H7 (cell line): ENCODE measurements around the gene ZNF91. TPM values are rescaled to one million over a fixed set of nuclear protein-coding genes. Genes with fewer than 3 reads are reported as not detected.
"Not testable (repeated sequence)": the region's sequence is repeated elsewhere in the genome, so short reads cannot be mapped to it uniquely, and the experiment has no call there.

ENCODE experiments used
- DNase-seq: peaks from one replicate; pipeline ENCODE4 v3.0.0; 2012
- H3K27me3 ChIP-seq: 2 replicates; pipeline ENCODE4 v1.6.0; 2011; ENCODE audit warnings: mild to moderate bottlenecking, low read length; ENCODE audit not compliant: control insufficient read depth, insufficient read depth
- H3K36me3 ChIP-seq: replicated peaks from 2 replicates; pipeline ENCODE4 v1.5.1; 2011; ENCODE audit warnings: low read length; ENCODE audit not compliant: control insufficient read depth, insufficient read depth
- H3K4me3 ChIP-seq: 2 replicates; pipeline ENCODE4 v1.5.1; 2011; ENCODE audit warnings: low read depth, mild to moderate bottlenecking, control low read depth, low read length, moderate library complexity; ENCODE audit not compliant: insufficient read depth
- total RNA-seq: library from RNA; depleted of rRNA; stranded (reverse); fragments of >200 nt; shearing (Covaris generic); gene quantifications from 2 replicates; pipeline ENCODE4 v1.2.3, GENCODE V29; 2014

Gene ZNF91
- total RNA-seq, 1 experiment from 2014 or later, result 18.2 TPM

DNA sequence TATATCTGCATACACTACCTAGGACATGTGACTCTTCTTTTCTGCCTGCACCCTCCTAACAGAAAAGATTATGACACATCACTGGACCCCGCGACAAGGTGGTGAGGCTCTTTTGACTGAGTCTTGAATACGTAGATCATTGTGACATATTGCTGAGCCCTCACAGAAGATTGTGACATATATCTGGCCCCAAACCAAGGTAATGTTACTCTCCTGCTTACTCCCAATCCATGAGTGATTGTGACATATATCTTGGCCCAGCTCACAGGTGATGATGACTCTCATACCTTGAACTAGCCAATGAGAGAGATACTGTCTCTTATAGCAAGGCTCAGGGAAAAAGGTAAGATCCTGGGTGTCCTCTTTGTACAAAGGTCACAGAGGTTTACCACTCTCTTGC lies 75.7 kb downstream of the ZNF91 start:
- not testable (repeated sequence) for H3K27me3 ChIP-seq, H3K4me3 ChIP-seq, DNase-seq, H3K36me3 ChIP-seq

DNA sequence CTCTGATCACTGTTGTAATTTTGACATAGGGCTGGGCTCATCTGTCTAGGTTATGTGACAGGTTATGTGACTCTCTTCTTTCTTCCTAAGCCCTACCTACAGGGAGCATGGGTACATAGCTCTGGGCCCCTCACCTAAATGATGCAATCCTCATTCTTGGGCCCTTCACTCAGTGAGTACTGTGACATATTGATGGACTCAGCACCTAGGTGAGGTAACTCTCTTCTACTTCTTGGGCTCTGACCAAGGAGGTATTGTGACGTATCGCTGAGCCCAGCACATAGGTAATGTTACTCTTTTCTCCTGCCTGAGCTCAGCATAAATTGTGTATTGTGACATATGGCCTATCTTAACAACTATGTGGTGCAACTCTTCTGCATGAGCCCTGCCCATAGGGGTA lies 76.3 kb downstream of the ZNF91 start:
- H3K27me3 ChIP-seq, H3K4me3 ChIP-seq, DNase-seq, H3K36me3 ChIP-seq: not testable (repeated sequence)

DNA sequence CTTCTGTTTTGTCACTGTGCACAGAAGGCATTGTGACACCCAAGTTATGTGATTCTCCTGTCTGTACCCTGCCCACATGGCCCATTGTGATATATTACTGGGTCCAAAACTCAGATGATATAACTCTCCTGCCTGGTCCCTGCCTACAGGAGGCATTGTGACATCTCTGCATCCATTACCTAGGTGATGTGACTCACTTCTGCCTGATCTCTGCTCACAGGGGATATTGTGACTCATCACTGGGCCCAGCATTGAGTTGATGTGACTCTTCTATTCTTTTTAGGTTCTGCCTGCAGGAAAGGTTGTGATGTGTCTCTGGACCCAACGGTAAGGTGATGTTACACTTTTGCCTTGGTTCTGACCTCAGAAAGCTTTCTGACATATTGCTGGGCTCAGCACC lies 77.1 kb downstream of the ZNF91 start:
- DNase-seq, result no peak
- Histone ChIP-seq H3K36me3 (no peaks in the 10 kb centered on the region), H3K4me3 (no peak overlapping the region), H3K27me3 (no peaks in the 10 kb centered on the region)

DNA sequence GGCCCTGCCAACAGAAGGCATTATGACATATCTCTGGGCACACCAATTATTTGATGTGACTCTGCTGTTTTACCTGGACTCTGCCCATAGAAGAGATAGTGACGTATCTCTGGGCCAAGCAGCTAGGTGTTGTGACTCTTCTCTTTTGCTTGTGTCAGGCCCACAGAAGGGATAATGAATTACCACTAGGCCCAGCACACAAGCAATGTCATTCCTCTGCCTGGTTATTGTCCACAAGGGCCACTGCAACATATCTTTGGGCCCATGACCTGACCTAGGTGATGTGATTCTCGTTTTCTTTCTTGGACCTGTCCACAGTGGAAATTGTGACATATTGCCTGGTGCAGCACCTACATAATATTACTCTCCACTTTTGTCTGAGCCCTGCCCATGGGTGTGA lies 80.0 kb downstream of the ZNF91 start:
- H3K36me3 ChIP-seq, result no peaks in the 10 kb centered on the region
- H3K27me3 ChIP-seq, result no peaks in the 10 kb centered on the region
- no peak for DNase-seq
- H3K4me3 ChIP-seq, result no peak overlapping the region

DNA sequence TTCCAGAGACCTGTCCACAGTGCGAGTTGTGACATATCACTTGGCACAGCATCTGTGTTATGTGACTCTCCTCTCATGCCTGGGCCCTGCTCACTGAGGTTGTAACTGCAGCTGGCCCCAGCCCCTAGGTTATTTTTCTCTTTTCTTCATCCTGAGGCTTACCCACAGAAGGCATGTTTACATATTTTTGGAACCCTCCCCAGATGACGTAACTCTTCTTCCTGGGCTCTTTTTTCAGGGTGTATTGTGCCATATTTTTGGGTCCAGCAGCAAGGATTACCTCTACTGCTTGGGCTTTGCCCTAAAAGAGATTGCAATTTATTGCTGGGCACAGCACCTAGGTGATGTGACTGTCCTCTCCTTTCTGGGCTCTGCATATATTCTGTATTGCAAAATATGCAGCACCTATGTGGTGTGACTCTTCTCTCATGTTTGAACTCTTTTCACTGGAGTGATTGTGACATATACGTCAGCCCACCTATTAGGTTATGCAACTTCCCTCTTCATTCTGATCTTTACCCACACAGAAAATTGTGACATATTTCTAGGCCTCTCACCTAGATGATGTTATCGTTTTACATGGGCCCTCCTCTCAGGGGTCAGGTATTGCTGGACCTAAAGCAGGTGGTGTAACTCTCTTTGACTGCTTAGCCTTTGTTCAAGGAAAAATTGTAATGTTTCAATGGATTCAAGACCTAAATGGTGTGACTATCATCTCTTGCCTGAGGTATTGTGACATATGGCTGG lies 80.6 kb downstream of the ZNF91 start:
- DNase-seq, result no peak
- Histone ChIP-seq H3K36me3 (no peaks in the 10 kb centered on the region), H3K27me3 (no peaks in the 10 kb centered on the region), H3K4me3 (no peak overlapping the region)

DNA sequence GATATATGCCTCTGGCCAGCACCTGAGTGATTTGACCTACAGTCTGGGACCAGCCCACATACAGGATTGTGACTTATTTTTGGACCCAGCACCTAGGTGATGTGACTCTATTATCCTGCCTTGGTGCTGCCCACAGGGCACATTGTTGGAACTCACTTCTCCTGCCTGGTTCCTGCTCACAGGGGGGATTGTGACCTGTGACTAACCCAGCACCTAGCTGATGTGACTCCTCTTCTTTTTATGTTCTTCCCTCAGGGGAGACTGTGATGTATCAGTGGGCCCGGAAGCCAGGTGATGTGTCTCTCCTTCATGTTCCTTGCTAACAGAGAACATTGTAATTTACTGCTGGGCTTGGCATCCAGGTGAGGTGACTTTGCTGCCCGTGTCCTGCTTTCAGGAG lies 82.1 kb downstream of the ZNF91 start:
- Histone ChIP-seq H3K27me3 (no peaks in the 10 kb centered on the region), H3K4me3 (no peak overlapping the region), H3K36me3 (no peaks in the 10 kb centered on the region)
- no peak for DNase-seq

DNA sequence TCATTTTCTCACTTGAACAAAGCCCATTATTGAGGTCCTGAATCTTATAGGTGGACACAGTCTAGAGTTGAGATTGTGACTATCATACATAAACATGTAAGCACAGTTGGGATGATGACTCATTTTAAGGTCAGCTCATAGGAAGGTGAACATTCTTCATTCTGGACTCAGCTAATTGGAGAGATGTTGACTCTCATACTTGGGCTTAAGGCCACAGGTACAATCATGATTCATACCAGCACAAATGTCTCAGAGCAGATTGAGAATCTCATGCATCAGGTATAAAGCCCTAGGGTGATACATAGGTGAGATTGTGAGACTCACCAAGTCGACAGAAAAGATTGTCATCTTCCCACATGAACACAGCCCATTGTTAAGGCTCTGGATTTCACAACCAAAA lies 82.8 kb downstream of the ZNF91 start:
- H3K36me3 ChIP-seq, result no peaks in the 10 kb centered on the region

DNA sequence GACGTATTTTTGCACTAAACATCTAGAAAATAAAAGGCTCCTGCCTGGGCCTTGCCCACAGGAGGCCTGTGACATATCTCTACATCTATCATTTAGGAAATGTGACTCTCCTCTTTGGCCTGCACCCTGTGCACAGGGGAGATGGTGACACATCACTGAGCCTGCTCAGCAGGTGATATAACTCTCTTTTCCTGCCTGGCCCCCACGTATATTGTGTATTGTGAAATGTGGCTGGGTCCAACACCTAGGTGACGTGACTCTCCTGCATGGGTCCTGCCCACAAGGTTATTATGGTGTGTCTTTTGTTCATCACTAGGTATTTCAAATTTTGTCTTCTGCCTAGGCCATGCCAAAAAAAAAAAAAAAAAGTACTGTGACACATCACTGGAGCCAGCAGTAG lies 83.7 kb downstream of the ZNF91 start:
- no peak for DNase-seq
- Histone ChIP-seq H3K36me3 (no peaks in the 10 kb centered on the region), H3K27me3 (no peaks in the 10 kb centered on the region), H3K4me3 (no peak overlapping the region)

More for the DNA sequence above, 82.8 kb downstream of the ZNF91 start:
- H3K4me3 ChIP-seq, result no peak overlapping the region
- H3K27me3 ChIP-seq, result no peaks in the 10 kb centered on the region
- DNase-seq, result no peak

DNA sequence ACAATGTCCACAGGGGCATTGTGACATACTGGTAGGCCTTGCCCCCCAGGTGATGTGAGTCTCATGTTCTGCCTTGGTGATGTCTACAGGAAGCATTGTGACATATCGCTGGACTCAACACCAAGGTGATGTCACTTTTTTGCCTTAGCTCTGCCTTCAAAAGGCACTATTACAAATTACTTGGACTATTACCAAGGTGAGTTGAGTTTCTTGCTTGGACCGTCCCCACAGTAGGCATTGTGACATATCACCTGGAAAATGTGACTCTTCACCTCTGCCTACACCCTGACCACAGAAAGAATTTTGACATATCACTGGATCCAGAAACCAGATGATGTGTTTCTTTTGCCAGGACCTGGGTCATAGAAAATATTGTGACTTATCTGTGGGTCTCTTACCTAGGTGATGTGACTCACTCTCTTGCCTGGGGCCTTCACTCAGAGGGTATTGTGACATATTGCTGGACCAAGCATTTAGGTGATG lies 84.5 kb downstream of the ZNF91 start:
- Histone ChIP-seq H3K4me3 (no peak overlapping the region), H3K27me3 (no peaks in the 10 kb centered on the region), H3K36me3 (no peaks in the 10 kb centered on the region)
- DNase-seq, result no peak

DNA sequence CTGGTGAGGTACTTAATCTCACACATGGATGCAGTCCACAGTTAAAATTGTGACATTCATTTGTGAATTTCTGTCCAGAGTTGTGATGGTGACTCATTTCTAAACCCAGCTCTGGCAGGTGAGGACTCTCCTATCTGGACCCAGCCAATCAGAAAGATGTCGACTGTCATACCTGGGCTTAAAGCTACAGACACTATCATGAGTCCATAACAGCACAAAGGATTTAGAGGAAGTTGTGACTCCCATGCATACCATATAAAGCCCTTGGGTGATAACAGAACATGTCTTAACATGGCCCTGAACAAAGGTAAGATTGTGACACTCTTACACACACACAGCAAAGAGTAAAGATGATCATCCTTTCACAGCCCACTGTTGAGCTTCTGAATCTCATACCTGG lies 85.3 kb downstream of the ZNF91 start:
- no peaks in the 10 kb centered on the region for H3K27me3 ChIP-seq
- no peaks in the 10 kb centered on the region for H3K36me3 ChIP-seq
- no peak for DNase-seq
- H3K4me3 ChIP-seq, result no peak overlapping the region

DNA sequence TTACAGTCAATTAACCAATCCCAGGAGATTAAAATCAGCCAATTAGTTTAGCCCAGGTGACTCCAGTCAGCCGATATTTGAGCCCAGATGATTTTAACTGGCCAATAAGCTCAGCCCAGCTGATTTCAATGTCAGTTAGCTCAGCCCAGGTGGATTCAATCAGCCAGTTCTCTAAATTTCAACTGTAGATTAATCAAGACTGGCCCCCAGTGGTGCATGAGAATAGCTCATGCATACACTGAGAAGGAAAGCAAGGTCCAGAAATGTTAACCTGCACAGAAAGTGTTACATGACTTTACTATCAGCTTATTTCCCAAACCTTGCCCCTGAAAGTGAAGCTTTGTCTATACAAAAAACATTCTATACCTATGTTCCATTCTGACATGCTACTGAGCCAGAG lies 89.7 kb downstream of the ZNF91 start:
- no peak for DNase-seq
- H3K4me3 ChIP-seq, result no peak overlapping the region
- no peaks in the 10 kb centered on the region for H3K36me3 ChIP-seq
- no peaks in the 10 kb centered on the region for H3K27me3 ChIP-seq

DNA sequence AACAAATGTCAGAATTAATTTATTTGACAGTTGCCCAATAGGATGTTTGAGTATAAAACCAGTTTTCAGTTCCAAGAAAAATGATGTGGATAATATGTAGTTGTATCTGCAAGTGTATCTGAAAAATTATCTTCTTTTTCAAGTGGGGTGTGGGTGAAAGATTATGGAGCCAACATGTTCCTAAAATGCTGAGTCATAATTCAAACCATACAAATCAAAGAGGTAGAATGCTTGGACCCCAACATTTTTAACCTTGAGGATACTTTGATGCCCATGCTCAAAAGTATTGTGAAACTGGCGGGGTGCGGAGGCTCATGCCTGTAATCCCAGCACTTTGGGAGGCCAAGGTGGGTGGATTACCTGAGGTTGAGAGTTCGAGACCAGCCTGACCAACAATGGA lies 91.0 kb downstream of the ZNF91 start:
- H3K4me3 ChIP-seq, result no peak overlapping the region
- H3K36me3 ChIP-seq, result no peaks in the 10 kb centered on the region
- no peaks in the 10 kb centered on the region for H3K27me3 ChIP-seq
- DNase-seq, result no peak

DNA sequence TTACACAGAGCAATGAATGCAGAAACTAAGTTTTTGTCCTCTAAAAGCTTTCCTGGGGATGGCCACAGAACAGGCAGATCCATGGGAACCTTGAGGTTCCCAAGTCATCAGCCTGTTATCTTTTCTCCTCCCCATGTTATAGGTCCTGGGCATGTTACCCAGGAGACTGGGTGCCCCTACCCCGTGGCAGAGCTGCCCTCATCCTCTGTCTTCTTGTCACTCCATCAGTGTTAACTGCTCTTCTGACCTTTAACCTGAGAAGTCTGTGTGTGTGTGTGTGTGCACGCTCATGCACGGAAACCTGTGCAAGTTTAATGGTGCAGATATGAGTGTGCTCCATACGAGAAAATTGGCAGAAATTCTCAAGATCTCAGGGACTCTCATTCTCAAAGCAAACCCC lies 101.1 kb downstream of the ZNF91 start:
- no peak for DNase-seq
- Histone ChIP-seq H3K4me3 (no peak overlapping the region), H3K36me3 (no peaks in the 10 kb centered on the region), H3K27me3 (no peaks in the 10 kb centered on the region)

DNA sequence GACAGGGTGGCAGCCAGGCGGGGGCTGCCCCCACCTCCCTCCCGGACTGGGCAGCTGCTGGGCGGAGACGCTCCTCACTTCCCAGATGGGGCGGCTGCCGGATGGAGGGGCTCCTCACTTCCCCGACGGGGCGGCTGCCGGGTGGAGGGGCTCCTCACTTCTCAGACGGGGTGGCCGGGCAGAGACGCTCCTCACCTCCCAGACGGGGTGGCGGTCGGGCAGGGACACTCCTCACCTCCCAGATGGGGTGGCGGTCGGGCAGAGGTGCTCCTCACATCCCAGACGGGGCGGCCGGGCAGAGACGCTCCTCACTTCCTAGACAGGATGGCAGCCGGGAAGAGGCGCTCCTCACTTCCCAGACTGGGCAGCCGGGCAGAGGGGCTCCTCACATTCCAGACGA lies 105.3 kb downstream of the ZNF91 start:
- H3K27me3 ChIP-seq, H3K36me3 ChIP-seq, H3K4me3 ChIP-seq, DNase-seq: not testable (repeated sequence)
